GM18505 (cell line): ENCODE results near the gene ERMP1.
"Not testable (repeated sequence)": the region's sequence is repeated elsewhere in the genome, so short reads cannot be mapped to it uniquely, and the experiment has no call there.

Experiments
- ATAC-seq: cut with Tn5 transposase; IDR thresholded peaks from one replicate; pipeline ENCODE4 v1.9.1; 2021; ENCODE audit not compliant: unreplicated experiment
- POLR2A ChIP-seq: IDR thresholded peaks from 4 replicates; pipeline ENCODE4 v1.6.1; 2011; ENCODE audit warnings: borderline replicate concordance; ENCODE audit not compliant: insufficient read depth, insufficient read length; ENCODE audit errors: extremely low read depth

ERMP1 gene

GRCh38 chr9:5815461-5815860 is 17.5 kb downstream of the ERMP1 start:
- no peak for TF ChIP-seq POLR2A
- ATAC-seq = no peak

GRCh38 chr9:5813824-5814223 is 19.1 kb downstream of the ERMP1 start:
- TF ChIP-seq POLR2A = no peak
- no peak for ATAC-seq

- no peak for TF ChIP-seq POLR2A
- no peak for ATAC-seq
These were observed 21.2 kb downstream of the ERMP1 start for GRCh38 chr9:5811751-5812150.

- TF ChIP-seq POLR2A = no peak
- ATAC-seq = no peak
These were observed 27.4 kb downstream of the ERMP1 start for GRCh38 chr9:5805478-5805877.

GRCh38 chr9:5801739-5802113 is 31.2 kb downstream of the ERMP1 start:
- ATAC-seq = no peak
- no peak for TF ChIP-seq POLR2A

GRCh38 chr9:5800969-5801738 is 31.8 kb downstream of the ERMP1 start:
- ATAC-seq = no peak
- no peak for TF ChIP-seq POLR2A

- ATAC-seq = not testable (repeated sequence)
These were observed 32.5 kb downstream of the ERMP1 start for GRCh38 chr9:5800378-5800777.

GRCh38 chr9:5799314-5799713 is 33.6 kb downstream of the ERMP1 start:
- no peak for TF ChIP-seq POLR2A
- no peak for ATAC-seq

GRCh38 chr9:5798581-5798980 is 34.3 kb downstream of the ERMP1 start:
- no peak for TF ChIP-seq POLR2A
- ATAC-seq = no peak

- TF ChIP-seq POLR2A = no peak
- no peak for ATAC-seq
These were observed 36.6 kb downstream of the ERMP1 start for GRCh38 chr9:5796298-5796697.

GRCh38 chr9:5793812-5794211 is 39.1 kb downstream of the ERMP1 start:
- TF ChIP-seq POLR2A = no peak
- no peak for ATAC-seq

GRCh38 chr9:5791870-5792269 is 41.0 kb downstream of the ERMP1 start:
- TF ChIP-seq POLR2A = no peak
- ATAC-seq = no peak

GRCh38 chr9:5790923-5791322 is 42.0 kb downstream of the ERMP1 start:
- ATAC-seq = no peak
- TF ChIP-seq POLR2A = no peak

GRCh38 chr9:5789489-5789888 is 43.4 kb downstream of the ERMP1 start:
- ATAC-seq = no peak
- TF ChIP-seq POLR2A = no peak
